ENCODE data around the gene TGFBR2.

Gene TGFBR2

DNA sequence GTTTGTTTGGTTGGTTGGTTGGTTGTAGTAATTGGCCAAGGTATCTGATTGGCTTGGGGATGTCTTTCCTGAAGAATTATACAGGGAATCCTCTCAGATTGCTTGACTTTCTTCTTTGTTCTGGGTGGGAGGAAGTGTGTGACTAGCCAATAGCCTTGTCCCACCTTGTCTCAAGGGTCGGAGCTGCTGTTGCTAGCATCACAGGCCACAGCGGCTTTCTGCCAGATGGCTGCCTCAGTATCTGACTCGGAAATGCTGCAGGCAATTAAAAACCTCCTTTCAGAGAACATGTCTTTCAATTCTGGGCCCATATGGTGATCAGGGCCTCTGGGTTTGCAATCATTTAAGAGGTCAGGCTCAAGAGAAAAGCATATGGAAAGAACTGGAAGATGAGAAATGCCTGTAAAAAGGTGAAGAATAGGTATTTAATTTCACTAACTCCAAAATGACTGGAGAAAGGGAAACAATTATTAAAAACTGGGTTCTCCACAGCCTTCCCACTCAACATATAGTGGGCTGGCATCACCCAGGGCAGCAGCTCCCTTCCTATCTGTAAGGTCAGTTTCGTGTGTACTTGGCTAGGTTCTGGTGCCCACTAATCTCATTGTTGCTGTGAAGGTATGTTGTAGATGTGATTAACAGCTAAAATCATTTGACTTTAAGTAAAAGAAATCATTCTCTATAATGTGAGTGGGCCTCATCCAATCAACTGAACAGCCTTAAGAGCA, 32.4 kb downstream of the TGFBR2 start:
- Histone ChIP-seq H3K4me3 (ENCODE audit: low read depth, low read length) (no peak overlapping the region), H3K4me1 (ENCODE audit: control insufficient read depth, insufficient read depth, low read length) (no peaks in the 10 kb centered on the region; the same call in 1 of the 2 replicates), H3K36me3 (ENCODE audit: control insufficient read depth in 2 of 2, insufficient read depth in 1 of 2, low read length in 2 of 2) (peaks cover 0 to under 1% of the 10 kb centered on the region in 2 experiments; a peak in 1 of 3 replicates), H3K27ac (ENCODE audit: extremely low read depth, low read depth, low read length) (no peak overlapping the region), H3K9me3 (ENCODE audit: control insufficient read depth, insufficient read depth, low read depth, low read length) (no peaks in the 10 kb centered on the region)
- CTCF ChIA-PET = no interaction called here
- POLR2A ChIA-PET = no interaction called here
- TF ChIP-seq WT1 (tag by site-specific recombination; IDR thresholded peaks at IDR 0.05) (no peak), ZNF488 (tag by site-specific recombination; IDR thresholded peaks at IDR 0.05) (no peak), ZNF2 (tag by site-specific recombination; IDR thresholded peaks at IDR 0.05) (no peak), ZNF404 (tag by site-specific recombination; IDR thresholded peaks at IDR 0.05) (no peak), ZNF433 (tag by site-specific recombination; IDR thresholded peaks at IDR 0.05; ENCODE audit: low read depth) (no peak), ZNF398 (tag by site-specific recombination; IDR thresholded peaks at IDR 0.05) (no peak), ZNF621 (tag by site-specific recombination; IDR thresholded peaks at IDR 0.05) (no peak), ZNF768 (tag by site-specific recombination; IDR thresholded peaks at IDR 0.05) (no peak), ZNF585B (tag by site-specific recombination; IDR thresholded peaks at IDR 0.05) (no peak), ZNF76 (tag by site-specific recombination; IDR thresholded peaks at IDR 0.05; ENCODE audit: borderline replicate concordance, low read depth) (no peak), GLIS1 (tag by site-specific recombination; IDR thresholded peaks at IDR 0.05) (no peak), ZNF423 (tag by site-specific recombination; IDR thresholded peaks at IDR 0.05) (no peak), ZNF626 (tag by site-specific recombination; IDR thresholded peaks at IDR 0.05) (no peak), ZNF121 (tag by site-specific recombination; IDR thresholded peaks at IDR 0.05) (no peak), OSR2 (tag by site-specific recombination; IDR thresholded peaks at IDR 0.05) (no peak), ZNF311 (tag by site-specific recombination; IDR thresholded peaks at IDR 0.05; ENCODE audit: borderline replicate concordance) (no peak)
- TF ChIP-seq, protein P1, sequence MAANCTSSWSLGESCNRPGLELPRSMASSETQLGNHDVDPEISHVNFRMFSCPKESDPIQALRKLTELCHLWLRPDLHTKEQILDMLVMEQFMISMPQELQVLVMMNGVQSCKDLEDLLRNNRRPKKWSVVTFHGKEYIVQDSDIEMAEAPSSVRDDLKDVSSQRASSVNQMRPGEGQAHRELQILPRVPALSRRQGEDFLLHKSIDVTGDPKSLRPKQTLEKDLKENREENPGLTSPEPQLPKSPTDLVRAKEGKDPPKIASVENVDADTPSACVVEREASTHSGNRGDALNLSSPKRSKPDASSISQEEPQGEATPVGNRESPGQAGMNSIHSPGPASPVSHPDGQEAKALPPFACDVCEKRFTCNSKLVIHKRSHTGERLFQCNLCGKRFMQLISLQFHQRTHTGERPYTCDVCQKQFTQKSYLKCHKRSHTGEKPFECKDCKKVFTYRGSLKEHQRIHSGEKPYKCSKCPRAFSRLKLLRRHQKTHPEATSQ (tag by site-specific recombination; IDR thresholded peaks at IDR 0.05) = no peak
- TF ChIP-seq, protein P2, sequence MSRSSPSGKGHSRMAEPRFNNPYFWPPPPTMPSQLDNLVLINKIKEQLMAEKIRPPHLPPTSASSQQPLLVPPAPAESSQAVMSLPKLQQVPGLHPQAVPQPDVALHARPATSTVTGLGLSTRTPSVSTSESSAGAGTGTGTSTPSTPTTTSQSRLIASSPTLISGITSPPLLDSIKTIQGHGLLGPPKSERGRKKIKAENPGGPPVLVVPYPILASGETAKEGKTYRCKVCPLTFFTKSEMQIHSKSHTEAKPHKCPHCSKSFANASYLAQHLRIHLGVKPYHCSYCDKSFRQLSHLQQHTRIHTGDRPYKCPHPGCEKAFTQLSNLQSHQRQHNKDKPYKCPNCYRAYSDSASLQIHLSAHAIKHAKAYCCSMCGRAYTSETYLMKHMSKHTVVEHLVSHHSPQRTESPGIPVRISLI (tag by site-specific recombination; IDR thresholded peaks at IDR 0.05) = no peak
- TF ChIP-seq, protein P3, sequence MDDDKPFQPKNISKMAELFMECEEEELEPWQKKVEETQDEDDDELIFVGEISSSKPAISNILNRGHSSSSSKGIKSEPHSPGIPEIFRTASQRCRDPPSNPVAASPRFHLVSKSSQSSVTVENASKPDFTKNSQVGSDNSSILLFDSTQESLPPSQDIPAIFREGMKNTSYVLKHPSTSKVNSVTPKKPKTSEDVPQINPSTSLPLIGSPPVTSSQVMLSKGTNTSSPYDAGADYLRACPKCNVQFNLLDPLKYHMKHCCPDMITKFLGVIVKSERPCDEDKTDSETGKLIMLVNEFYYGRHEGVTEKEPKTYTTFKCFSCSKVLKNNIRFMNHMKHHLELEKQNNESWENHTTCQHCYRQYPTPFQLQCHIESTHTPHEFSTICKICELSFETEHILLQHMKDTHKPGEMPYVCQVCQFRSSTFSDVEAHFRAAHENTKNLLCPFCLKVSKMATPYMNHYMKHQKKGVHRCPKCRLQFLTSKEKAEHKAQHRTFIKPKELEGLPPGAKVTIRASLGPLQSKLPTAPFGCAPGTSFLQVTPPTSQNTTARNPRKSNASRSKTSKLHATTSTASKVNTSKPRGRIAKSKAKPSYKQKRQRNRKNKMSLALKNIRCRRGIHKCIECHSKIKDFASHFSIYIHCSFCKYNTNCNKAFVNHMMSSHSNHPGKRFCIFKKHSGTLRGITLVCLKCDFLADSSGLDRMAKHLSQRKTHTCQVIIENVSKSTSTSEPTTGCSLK (tag by site-specific recombination; IDR thresholded peaks at IDR 0.05) = no peak

All from HEK293 (cell line).